ENCODE data around the gene ZMYM2. TPM values are rescaled to one million over a fixed set of nuclear protein-coding genes. Genes with fewer than 3 reads are reported as not detected.
"Not testable (repeated sequence)": the region's sequence is repeated elsewhere in the genome, so short reads cannot be mapped to it uniquely, and the experiment has no call there.

Gene ZMYM2
- total RNA-seq, 4 donors from 2014 or later: 54.7 to 175 (median 98.3) TPM

DNA sequence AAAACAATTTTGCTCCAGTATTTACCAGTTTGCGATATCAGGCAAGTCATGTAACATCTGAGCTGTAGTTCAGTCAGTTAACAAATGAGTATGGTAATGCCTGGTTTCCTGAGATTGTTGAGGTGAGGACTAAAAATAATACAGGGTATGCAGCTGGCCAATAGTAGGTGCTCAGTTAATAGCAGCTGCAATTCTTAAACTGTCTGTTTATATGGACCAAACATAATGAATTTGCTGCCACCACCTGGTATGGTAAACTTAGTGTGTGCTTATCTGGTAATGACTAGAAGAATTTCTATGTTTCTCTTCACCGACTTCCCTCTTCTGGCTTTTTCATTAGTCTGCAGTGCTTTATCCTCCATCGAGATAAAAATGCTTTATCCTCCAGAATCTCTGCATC is 9.1 kb downstream of the ZMYM2 start:
- intact Hi-C loops (cut with DNase I; ENCODE audit: low total_unique reads): no loop called here
- no peak for TF ChIP-seq POLR2A (IDR thresholded peaks at IDR 0.05)
- TF ChIP-seq, protein P1, sequence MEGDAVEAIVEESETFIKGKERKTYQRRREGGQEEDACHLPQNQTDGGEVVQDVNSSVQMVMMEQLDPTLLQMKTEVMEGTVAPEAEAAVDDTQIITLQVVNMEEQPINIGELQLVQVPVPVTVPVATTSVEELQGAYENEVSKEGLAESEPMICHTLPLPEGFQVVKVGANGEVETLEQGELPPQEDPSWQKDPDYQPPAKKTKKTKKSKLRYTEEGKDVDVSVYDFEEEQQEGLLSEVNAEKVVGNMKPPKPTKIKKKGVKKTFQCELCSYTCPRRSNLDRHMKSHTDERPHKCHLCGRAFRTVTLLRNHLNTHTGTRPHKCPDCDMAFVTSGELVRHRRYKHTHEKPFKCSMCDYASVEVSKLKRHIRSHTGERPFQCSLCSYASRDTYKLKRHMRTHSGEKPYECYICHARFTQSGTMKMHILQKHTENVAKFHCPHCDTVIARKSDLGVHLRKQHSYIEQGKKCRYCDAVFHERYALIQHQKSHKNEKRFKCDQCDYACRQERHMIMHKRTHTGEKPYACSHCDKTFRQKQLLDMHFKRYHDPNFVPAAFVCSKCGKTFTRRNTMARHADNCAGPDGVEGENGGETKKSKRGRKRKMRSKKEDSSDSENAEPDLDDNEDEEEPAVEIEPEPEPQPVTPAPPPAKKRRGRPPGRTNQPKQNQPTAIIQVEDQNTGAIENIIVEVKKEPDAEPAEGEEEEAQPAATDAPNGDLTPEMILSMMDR (IDR thresholded peaks at IDR 0.05): no peak

DNA sequence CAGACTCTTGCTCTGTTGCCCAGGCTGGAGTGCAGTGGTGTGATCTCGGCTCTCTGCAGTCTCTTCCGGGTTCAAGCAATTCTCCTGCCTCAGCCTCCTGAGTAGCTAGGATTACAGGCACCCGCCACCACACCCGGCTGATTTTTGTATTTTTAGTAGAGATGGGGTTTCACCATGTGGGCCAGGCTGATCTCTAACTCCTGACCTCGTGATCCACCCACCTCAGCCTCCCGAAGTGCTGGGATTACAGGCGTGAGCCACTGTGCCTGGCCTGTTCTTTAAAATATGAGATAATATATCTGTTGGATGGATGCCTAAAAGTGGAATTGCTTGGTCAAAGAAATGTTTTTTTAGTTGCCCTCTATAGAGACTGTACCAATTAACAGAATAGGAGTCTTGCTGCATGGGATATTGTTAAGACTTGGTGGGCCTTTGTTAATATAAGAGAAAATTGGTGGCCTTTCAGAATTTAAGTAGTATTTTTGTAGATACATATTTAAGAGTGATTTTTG is 16.0 kb downstream of the ZMYM2 start:
- intact Hi-C loops (cut with DNase I; ENCODE audit: low total_unique reads); H3K27ac ChIP-seq; DNase-seq; H3K4me1 ChIP-seq; H3K27me3 ChIP-seq; H3K4me3 ChIP-seq; H3K36me3 ChIP-seq: not testable (repeated sequence)
- peaks cover 0 to 14% of the 10 kb centered on the region in 2 donors for H3K9me3 ChIP-seq

More for the DNA sequence above, 9.1 kb downstream of the ZMYM2 start:
- no peaks in the 10 kb centered on the region for H3K36me3 ChIP-seq
- no peak for DNase-seq
- H3K4me3 ChIP-seq: no peak overlapping the region
- peaks cover 0 to 4% of the 10 kb centered on the region in 2 donors for H3K4me1 ChIP-seq
- H3K27me3 ChIP-seq: no peaks in the 10 kb centered on the region
- no peaks in the 10 kb centered on the region for H3K9me3 ChIP-seq
- no peak overlapping the region for H3K27ac ChIP-seq

DNA sequence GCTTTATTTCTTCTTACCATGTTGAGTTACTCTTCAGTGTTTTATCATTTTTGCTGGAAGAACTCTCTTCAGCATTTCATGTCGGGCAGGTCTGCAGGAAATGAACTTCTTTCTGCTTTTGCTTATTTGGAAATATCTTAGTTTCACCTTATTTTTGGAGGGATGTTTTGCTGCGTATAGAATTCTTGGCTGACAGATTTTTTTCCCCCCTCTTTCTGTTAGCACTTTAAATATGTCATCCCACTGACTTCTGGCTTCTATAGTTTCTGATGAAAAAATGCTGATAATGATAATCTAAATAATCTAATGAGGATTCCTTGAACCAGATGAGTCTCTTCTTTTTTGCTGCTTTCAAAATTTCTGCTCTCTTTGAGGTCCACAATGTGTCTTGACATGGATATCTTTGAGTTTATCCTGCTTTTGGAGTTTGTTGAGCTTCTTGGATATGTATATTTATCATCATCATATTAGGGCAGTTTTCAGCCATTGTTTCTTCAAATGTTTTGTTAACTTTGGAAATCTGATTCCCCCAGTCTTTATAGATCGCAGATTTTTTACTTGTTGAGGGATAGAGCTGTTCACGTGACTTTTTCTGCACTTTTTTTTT is 20.4 kb downstream of the ZMYM2 start:
- Histone ChIP-seq H3K27me3 (no peaks in the 10 kb centered on the region), H3K4me3 (no peak overlapping the region), H3K27ac (no peak overlapping the region), H3K36me3 (no peaks in the 10 kb centered on the region), H3K4me1 (no peaks in the 10 kb centered on the region), H3K9me3 (peaks cover 0 to 18% of the 10 kb centered on the region in 2 donors)
- DNase-seq: no peak
- no peak for TF ChIP-seq POLR2A (IDR thresholded peaks at IDR 0.05)
- TF ChIP-seq, protein P1 (IDR thresholded peaks at IDR 0.05): no peak
- intact Hi-C loops (cut with DNase I; ENCODE audit: low total_unique reads): no loop called here

DNA sequence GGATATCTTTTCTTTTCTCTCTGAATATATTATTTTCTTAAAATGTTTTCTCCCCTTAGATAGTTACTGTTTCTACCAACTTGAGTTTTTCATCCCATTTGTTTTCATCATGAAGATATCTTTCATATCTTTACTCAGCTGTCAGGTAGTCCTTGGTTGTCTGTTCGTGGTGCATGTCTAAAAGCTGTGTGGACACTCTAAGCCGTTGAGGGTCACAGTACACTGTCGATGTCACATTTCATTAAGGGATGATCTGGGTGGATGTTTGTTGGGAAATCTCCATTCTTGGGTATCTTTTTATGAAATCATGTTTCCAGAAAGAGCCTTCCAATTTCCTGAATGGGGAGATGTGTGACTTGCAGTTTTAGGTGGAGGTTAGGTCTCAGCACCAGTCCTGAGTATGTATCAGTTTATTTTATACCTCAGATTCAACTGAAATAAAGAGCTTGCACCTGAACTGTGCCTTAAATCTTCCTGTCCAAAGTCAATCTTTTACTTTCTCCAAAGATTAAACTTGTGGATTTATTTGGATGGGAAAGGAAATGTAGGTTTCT is 23.2 kb downstream of the ZMYM2 start:
- intact Hi-C loops (cut with DNase I; ENCODE audit: low total_unique reads): no loop called here
- DNase-seq: no peak
- Histone ChIP-seq H3K4me3 (no peak overlapping the region), H3K27ac (no peak overlapping the region), H3K27me3 (no peaks in the 10 kb centered on the region), H3K9me3 (peaks cover 0 to 18% of the 10 kb centered on the region in 2 donors), H3K4me1 (no peaks in the 10 kb centered on the region), H3K36me3 (no peaks in the 10 kb centered on the region)
- no peak for TF ChIP-seq POLR2A (IDR thresholded peaks at IDR 0.05)
- TF ChIP-seq, protein P1 (IDR thresholded peaks at IDR 0.05): no peak

DNA sequence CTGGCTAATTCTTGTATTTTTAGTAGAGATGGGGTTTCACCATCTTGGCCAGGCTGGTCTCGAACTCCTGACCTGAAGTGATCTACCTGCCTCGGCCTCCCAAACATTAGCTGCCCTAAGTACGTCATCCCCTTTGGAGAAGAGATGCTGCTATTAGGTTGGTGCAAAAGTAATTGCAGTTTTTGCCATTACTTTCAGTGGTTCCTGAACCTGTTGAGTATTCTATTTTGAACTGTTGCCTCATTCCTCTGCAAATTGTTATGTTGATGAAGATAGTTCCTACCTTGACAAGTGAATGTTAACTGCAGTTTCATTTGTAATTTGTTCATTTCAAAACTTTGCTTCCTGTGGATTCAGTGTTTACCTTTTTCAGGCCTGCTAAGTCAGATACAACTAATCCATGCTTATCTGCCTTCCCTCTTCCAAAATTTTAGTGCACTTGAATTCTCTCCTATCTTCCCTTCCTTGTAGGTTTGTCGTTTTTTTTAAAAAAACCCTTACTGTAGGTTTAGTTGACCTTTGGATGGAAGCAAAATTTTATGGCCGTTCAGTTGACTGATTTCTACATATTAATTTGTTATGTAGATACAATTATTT is 24.0 kb downstream of the ZMYM2 start:
- intact Hi-C loops (cut with DNase I; ENCODE audit: low total_unique reads): no loop called here
- TF ChIP-seq POLR2A (IDR thresholded peaks at IDR 0.05): no peak
- TF ChIP-seq, protein P1 (IDR thresholded peaks at IDR 0.05): no peak
- no peaks in the 10 kb centered on the region for H3K27me3 ChIP-seq
- DNase-seq: no peak
- H3K27ac ChIP-seq: no peak overlapping the region
- no peaks in the 10 kb centered on the region for H3K4me1 ChIP-seq
- H3K36me3 ChIP-seq: no peaks in the 10 kb centered on the region
- H3K9me3 ChIP-seq: peaks cover 0 to 18% of the 10 kb centered on the region in 2 donors
- H3K4me3 ChIP-seq: no peak overlapping the region

Data from uterus (tissue), 4 donors.